Measurements from ENCODE around the gene DNAL1.

DNA sequence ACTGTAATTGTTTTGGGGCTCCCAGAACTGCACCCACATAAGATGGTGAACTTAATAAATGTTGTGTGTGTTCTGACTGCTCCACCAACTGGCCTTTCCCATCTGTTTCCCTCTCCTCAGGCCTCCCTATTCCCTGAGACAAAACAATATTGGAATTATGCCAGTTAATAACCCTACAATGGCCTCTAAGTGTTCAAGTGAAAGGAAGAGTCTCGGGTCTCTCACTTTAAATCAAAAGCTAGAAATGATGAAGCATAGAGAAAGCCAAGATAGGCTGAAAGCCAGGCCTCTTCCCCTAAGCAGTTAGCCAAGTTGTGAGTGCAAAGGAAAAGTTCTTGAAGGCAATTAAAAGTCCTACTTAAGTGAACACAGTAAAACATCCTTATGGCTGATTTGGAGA, 19.1 kb upstream of the DNAL1 start:
- TF ChIP-seq YY1 (IDR thresholded peaks at IDR 0.05; ENCODE audit: low read depth) (no peak), EP300 (IDR thresholded peaks at IDR 0.05; ENCODE audit: borderline replicate concordance in 1 of 2, low read depth in 1 of 2, low read length in 1 of 2) (no peak), EZH2phosphoT487 (IDR thresholded peaks at IDR 0.05; ENCODE audit: borderline replicate concordance, low read depth) (no peak)
- TF ChIP-seq, protein P1, sequence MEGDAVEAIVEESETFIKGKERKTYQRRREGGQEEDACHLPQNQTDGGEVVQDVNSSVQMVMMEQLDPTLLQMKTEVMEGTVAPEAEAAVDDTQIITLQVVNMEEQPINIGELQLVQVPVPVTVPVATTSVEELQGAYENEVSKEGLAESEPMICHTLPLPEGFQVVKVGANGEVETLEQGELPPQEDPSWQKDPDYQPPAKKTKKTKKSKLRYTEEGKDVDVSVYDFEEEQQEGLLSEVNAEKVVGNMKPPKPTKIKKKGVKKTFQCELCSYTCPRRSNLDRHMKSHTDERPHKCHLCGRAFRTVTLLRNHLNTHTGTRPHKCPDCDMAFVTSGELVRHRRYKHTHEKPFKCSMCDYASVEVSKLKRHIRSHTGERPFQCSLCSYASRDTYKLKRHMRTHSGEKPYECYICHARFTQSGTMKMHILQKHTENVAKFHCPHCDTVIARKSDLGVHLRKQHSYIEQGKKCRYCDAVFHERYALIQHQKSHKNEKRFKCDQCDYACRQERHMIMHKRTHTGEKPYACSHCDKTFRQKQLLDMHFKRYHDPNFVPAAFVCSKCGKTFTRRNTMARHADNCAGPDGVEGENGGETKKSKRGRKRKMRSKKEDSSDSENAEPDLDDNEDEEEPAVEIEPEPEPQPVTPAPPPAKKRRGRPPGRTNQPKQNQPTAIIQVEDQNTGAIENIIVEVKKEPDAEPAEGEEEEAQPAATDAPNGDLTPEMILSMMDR (IDR thresholded peaks at IDR 0.05), result no peak
- TF ChIP-seq, protein P2, sequence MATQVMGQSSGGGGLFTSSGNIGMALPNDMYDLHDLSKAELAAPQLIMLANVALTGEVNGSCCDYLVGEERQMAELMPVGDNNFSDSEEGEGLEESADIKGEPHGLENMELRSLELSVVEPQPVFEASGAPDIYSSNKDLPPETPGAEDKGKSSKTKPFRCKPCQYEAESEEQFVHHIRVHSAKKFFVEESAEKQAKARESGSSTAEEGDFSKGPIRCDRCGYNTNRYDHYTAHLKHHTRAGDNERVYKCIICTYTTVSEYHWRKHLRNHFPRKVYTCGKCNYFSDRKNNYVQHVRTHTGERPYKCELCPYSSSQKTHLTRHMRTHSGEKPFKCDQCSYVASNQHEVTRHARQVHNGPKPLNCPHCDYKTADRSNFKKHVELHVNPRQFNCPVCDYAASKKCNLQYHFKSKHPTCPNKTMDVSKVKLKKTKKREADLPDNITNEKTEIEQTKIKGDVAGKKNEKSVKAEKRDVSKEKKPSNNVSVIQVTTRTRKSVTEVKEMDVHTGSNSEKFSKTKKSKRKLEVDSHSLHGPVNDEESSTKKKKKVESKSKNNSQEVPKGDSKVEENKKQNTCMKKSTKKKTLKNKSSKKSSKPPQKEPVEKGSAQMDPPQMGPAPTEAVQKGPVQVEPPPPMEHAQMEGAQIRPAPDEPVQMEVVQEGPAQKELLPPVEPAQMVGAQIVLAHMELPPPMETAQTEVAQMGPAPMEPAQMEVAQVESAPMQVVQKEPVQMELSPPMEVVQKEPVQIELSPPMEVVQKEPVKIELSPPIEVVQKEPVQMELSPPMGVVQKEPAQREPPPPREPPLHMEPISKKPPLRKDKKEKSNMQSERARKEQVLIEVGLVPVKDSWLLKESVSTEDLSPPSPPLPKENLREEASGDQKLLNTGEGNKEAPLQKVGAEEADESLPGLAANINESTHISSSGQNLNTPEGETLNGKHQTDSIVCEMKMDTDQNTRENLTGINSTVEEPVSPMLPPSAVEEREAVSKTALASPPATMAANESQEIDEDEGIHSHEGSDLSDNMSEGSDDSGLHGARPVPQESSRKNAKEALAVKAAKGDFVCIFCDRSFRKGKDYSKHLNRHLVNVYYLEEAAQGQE (IDR thresholded peaks at IDR 0.05; ENCODE audit: low read depth, low read length), result no peak
- TF ChIP-seq, protein P3, sequence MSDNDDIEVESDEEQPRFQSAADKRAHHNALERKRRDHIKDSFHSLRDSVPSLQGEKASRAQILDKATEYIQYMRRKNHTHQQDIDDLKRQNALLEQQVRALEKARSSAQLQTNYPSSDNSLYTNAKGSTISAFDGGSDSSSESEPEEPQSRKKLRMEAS (IDR thresholded peaks at IDR 0.05; ENCODE audit: low read depth), result no peak
